HEK293 (cell line): Measurements from ENCODE around the gene LMO1.

Source experiments
- CTCF ChIP-seq: fragments of 450-650 bp; formaldehyde crosslinking; IDR thresholded peaks from 2 replicates; pipeline ENCODE4 v1.5.1; 2016; ENCODE audit warnings: missing biosample characterization, missing genetic modification characterization
- PRDM1 ChIP-seq: fragments of 450-650 bp; formaldehyde crosslinking; IDR thresholded peaks from 2 replicates; pipeline ENCODE4; 2016; ENCODE audit warnings: missing biosample characterization, missing genetic modification characterization
- ZBTB21 ChIP-seq: fragments of 450-650 bp; formaldehyde crosslinking; IDR thresholded peaks from 2 replicates; pipeline ENCODE4 v1.5.1; 2017; ENCODE audit warnings: missing biosample characterization, missing genetic modification characterization
- ZNF121 ChIP-seq: fragments of 450-650 bp; formaldehyde crosslinking; IDR thresholded peaks from 2 replicates; pipeline ENCODE4 v1.5.1; 2016; ENCODE audit warnings: missing biosample characterization, missing genetic modification characterization
- ZNF132 ChIP-seq: fragments of 450-650 bp; formaldehyde crosslinking; IDR thresholded peaks from 2 replicates; pipeline ENCODE4 v1.5.1; 2017; ENCODE audit warnings: missing biosample characterization, missing genetic modification characterization, borderline replicate concordance
- ZNF350 ChIP-seq: fragments of 450-650 bp; formaldehyde crosslinking; IDR thresholded peaks from 2 replicates; pipeline ENCODE4 v1.5.0; 2017; ENCODE audit warnings: missing biosample characterization, mild to moderate bottlenecking, missing genetic modification characterization
- ZNF394 ChIP-seq: fragments of 450-650 bp; formaldehyde crosslinking; IDR thresholded peaks from 2 replicates; pipeline ENCODE4 v1.5.1; 2016; ENCODE audit warnings: missing biosample characterization, missing genetic modification characterization, mild to moderate bottlenecking, moderate library complexity, borderline replicate concordance
- ZNF501 ChIP-seq: fragments of 450-650 bp; formaldehyde crosslinking; IDR thresholded peaks from 2 replicates; pipeline ENCODE4 v1.5.1; 2016; ENCODE audit warnings: missing biosample characterization, missing genetic modification characterization

DNA sequence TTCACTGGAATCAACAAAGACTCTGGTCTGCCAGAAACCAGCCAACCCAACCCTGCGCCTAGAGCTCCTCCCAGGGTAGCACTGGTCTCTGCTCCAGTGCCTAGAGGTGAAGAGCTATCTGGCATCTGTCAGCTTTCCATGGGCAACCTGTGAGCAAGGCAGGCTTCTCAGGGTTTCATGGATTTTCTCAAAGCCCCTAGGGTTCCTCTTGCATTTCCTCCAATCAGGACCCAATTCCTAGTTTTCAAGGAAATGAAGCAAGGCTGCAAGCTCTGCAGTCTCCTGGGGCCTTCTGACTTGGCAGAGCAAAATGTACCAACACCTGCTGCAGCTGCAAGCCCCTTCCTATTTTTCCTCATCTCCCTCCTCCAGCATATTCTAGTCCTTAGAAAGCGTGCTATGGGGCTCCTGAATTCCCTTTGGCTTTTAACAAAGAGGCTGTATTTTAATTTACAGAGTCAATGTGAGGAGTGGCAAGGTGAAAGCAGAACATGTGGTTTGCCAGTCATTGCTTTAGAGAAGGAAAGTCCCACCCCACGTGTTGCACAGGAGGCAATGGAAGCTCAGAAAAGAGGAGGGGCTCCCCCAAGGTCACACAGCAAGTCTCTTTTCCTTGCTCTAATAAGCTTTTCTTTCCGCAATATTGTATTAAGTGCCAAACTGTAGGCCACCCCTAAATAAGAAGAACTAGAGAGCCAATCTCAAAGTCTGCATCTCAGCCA, 61.9 kb downstream of the LMO1 start:
- TF ChIP-seq CTCF (no peak), PRDM1 (tag by site-specific recombination) (no peak), ZNF121 (tag by site-specific recombination) (no peak), ZNF132 (no peak), ZBTB21 (no peak), ZNF350 (tag by site-specific recombination) (no peak), ZNF501 (tag by site-specific recombination) (no peak), ZNF394 (tag by site-specific recombination) (no peak)
